ENCODE measurements around the gene CHST13.

Gene CHST13

DNA sequence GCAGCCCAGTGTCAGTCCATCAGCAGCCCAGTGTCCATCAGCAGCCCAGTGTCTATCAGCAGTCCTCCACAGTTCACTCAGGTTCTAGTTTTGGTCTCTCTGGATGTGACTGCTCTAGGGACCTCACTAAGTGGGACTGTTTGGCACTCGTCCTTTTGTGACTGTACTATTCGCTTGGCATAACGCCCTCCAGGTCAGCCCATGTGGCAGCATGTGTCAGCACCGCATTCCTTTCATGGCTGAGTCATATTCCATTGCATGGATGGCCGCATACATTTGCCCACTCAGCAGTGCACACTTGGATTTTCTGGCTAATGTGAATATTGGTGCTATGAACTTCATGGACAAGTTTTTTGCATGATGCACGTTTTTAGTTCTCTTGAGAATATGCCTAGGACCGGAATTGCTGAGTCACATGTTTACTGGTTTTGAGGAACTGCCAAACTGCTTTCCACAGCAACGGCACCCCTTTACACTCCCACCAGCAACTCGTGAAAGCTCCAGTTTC lies 16.4 kb downstream of the CHST13 start:
- WGBS, 2 experiments = 85 to 88% methylated on average over 8 to 9 of the region's 9 CpGs
- Histone ChIP-seq H3K36me3 (ENCODE audit: control insufficient read depth, insufficient read depth, low read length) (no peaks in the 10 kb centered on the region), H3K27ac (ENCODE audit: insufficient read depth, low read depth, low read length, poor library complexity, severe bottlenecking) (no peak overlapping the region), H3K4me3 (ENCODE audit: insufficient read depth, low read depth, low read length) (no peak overlapping the region), H3K4me1 (ENCODE audit: control insufficient read depth, insufficient read depth, low read length) (no peaks in the 10 kb centered on the region), H3K27me3 (ENCODE audit: control insufficient read depth, insufficient read depth, low read length, poor library complexity, severe bottlenecking) (no peaks in the 10 kb centered on the region), H3K9me3 (ENCODE audit: control insufficient read depth, low read length) (no peaks in the 10 kb centered on the region)

DNA sequence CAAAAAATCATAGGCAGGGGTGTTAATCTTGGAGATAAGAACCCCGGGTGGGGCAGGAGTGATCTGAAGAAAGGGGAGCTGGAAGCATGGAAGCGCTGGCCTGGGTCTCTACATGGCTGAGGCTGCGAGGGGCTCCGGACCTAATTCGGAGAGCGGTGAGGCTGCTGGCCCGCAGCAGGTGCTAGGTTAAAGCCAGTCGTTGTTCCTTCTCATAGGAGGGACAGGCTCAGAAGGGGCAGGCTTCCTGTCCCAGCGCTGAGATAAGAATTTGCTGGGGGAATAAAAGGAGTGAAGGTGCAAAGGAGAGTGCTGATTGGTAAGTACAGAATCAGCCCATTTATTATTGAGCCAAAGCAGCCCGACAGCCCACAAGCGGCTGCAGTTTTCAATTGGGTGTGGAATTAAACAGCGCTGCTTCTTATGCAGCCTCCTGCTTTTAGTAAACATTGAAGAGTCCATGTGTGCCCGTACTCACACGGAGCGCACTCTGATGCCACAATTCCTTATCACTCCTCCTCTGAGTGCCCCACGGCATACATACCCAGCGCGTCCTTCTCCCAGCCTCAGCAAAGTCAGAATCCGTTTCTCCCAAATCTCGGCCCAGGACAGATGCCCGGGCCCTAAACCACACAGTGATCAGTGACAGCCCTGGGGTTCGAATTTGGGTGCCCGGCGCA lies 17.1 kb downstream of the CHST13 start:
- Histone ChIP-seq H3K27ac (ENCODE audit: insufficient read depth, low read depth, low read length, poor library complexity, severe bottlenecking) (no peak overlapping the region), H3K4me1 (ENCODE audit: control insufficient read depth, insufficient read depth, low read length) (no peaks in the 10 kb centered on the region), H3K9me3 (ENCODE audit: control insufficient read depth, low read length) (no peaks in the 10 kb centered on the region), H3K36me3 (ENCODE audit: control insufficient read depth, insufficient read depth, low read length) (no peaks in the 10 kb centered on the region), H3K4me3 (ENCODE audit: insufficient read depth, low read depth, low read length) (no peak overlapping the region), H3K27me3 (ENCODE audit: control insufficient read depth, insufficient read depth, low read length, poor library complexity, severe bottlenecking) (no peaks in the 10 kb centered on the region)
- WGBS, 2 experiments = 86 to 87% methylated on average over 24 of the region's 24 CpGs

DNA sequence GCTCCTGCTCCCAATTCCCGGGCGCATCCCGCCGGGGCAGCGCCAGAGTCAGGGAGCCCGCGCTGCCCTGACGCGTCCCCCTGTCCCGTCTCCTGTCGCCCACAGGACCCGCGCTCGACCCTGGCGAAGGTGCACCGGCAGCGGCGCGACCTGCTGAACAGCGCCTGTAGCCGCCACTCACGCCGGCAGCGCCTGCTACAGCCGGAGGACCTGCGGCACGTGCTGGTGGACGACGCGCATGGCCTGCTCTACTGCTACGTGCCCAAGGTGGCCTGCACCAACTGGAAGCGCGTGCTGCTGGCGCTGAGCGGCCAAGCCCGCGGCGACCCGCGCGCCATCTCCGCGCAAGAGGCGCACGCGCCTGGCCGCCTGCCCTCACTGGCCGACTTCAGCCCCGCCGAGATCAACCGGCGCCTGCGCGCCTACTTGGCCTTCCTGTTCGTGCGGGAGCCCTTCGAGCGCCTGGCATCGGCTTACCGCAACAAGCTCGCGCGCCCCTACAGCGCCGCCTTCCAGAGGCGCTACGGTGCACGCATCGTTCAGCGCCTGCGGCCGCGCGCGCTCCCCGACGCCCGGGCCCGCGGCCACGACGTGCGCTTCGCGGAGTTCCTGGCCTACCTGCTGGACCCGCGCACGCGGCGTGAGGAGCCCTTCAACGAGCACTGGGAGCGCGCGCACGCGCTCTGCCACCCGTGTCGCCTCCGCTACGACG lies 17.8 kb downstream of the CHST13 start:
- Histone ChIP-seq H3K9me3 (ENCODE audit: control insufficient read depth, low read length) (no peaks in the 10 kb centered on the region), H3K27ac (ENCODE audit: insufficient read depth, low read depth, low read length, poor library complexity, severe bottlenecking) (no peak overlapping the region), H3K4me1 (ENCODE audit: control insufficient read depth, insufficient read depth, low read length) (no peaks in the 10 kb centered on the region), H3K27me3 (ENCODE audit: control insufficient read depth, insufficient read depth, low read length, poor library complexity, severe bottlenecking) (no peaks in the 10 kb centered on the region), H3K4me3 (ENCODE audit: insufficient read depth, low read depth, low read length) (no peak overlapping the region), H3K36me3 (ENCODE audit: control insufficient read depth, insufficient read depth, low read length) (no peaks in the 10 kb centered on the region)
- WGBS, 2 experiments = 97% methylated on average over 101 of the region's 101 CpGs

DNA sequence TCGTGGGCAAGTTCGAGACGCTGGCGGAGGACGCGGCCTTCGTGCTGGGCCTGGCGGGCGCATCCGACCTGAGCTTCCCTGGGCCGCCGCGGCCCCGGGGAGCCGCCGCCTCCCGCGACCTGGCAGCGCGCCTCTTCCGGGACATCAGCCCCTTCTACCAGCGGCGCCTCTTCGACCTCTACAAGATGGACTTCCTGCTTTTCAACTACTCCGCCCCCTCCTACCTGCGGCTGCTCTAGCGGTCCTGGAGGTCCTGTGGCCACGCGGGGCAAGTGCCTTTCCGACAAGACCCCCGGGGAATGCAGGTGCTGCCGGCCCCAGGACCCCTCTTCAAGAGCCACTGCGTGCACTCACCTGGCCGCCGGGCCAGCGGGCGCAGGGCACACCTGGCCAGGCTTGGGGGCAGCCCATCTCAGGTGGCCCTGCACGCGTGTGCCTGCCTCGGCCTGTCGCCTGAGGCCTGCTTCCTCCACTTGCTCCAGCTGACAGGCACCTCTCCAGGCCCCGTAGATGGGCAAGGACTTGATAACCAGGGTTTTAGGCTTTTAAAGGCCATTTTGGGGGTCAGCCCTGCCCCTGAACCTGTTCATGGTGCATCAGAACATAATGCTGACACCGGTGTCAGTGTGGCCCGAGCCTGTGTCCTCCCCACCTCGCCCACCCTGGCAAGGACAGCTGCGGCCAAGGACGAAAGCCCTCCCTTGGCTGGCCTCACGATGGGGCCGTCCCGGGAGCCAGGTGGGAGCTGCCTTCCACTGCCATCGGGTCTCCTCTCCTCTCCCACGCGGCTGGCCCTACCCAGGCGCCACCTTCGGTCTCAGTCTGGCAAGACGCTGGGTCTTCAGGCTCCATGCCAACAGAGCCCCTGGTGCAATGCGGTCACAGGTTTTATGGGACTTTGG lies 18.6 kb downstream of the CHST13 start:
- 92% methylated on average over 57 of the region's 57 CpGs for WGBS, 2 experiments
- H3K36me3 ChIP-seq (ENCODE audit: control insufficient read depth, insufficient read depth, low read length) = no peaks in the 10 kb centered on the region
- no peak overlapping the region for H3K4me3 ChIP-seq (ENCODE audit: insufficient read depth, low read depth, low read length)
- no peaks in the 10 kb centered on the region for H3K4me1 ChIP-seq (ENCODE audit: control insufficient read depth, insufficient read depth, low read length)
- H3K27ac ChIP-seq (ENCODE audit: insufficient read depth, low read depth, low read length, poor library complexity, severe bottlenecking) = no peak overlapping the region
- H3K9me3 ChIP-seq (ENCODE audit: control insufficient read depth, low read length) = no peaks in the 10 kb centered on the region
- H3K27me3 ChIP-seq (ENCODE audit: control insufficient read depth, insufficient read depth, low read length, poor library complexity, severe bottlenecking) = no peaks in the 10 kb centered on the region

DNA sequence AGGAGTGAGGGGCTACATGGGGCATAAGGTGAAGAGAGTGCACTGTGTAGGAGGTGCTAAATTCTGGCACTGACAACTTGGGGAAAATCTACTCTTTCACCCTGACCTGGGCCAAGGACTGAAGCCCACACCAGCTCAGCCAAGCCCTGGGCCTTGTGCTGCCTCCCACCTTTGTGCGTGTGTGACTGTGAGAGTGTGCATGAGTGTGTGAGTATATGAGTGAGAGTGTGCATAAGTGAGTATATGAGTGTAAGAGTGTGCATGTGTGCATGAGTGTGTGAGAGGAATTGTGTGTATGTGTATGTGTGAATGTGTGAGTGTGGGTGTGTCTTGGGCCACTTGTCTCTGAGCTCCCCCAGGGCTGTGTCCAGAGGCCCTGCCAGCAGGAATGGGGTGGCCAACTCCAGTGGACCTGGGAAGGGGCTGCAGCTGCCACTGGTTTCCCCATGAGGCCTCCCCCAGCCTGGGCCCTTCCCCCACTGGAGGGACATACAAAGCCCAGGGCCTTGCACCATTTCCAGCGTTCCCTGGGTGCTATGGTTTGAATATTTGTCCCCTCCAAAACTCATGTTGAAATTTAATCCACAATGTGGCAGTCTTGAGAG lies 19.6 kb downstream of the CHST13 start:
- no peaks in the 10 kb centered on the region for H3K27me3 ChIP-seq (ENCODE audit: control insufficient read depth, insufficient read depth, low read length, poor library complexity, severe bottlenecking)
- H3K9me3 ChIP-seq (ENCODE audit: control insufficient read depth, low read length) = no peaks in the 10 kb centered on the region
- H3K27ac ChIP-seq (ENCODE audit: insufficient read depth, low read depth, low read length, poor library complexity, severe bottlenecking) = no peak overlapping the region
- H3K4me1 ChIP-seq (ENCODE audit: control insufficient read depth, insufficient read depth, low read length) = peaks cover 1% of the 10 kb centered on the region
- H3K36me3 ChIP-seq (ENCODE audit: control insufficient read depth, insufficient read depth, low read length) = no peaks in the 10 kb centered on the region
- H3K4me3 ChIP-seq (ENCODE audit: insufficient read depth, low read depth, low read length) = no peak overlapping the region
- WGBS, 2 experiments = 88 to 91% methylated on average over 2 of the region's 2 CpGs

DNA sequence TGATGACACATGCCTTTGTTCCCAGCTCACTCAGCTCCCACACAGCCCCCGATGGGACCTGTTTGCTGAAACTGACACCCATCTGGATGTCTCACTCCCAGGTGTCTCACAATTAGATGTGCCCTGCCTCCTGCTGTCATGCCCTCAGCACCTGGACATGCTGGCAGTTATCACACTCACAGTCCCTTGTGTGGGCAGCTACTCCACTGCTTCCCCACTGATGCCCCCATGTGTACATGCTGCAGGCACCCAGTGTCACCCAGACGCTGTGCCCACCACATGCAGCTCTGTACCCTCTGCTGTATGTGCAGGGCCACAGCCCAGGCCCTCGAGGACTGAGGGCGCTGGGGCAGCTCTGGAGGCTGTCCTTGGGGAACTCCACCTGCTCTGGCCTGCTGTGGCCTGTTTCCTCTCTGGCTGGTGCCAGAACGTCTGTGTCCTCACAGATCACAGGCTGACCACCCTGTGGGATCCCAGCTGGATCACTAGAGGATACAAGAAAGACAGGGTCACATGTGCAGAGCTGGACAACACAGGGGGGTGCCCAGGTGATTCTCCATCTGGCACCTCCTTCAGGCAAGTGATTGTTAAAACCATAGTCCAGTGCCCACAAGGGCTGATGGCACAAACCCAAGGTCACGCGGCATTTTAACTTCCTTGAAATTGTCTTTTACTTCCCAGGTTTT lies 20.8 kb downstream of the CHST13 start:
- WGBS, 2 experiments = 89 to 92% methylated on average over 7 of the region's 7 CpGs
- Histone ChIP-seq H3K36me3 (ENCODE audit: control insufficient read depth, insufficient read depth, low read length) (no peaks in the 10 kb centered on the region), H3K27me3 (ENCODE audit: control insufficient read depth, insufficient read depth, low read length, poor library complexity, severe bottlenecking) (no peaks in the 10 kb centered on the region), H3K4me3 (ENCODE audit: insufficient read depth, low read depth, low read length) (no peak overlapping the region), H3K9me3 (ENCODE audit: control insufficient read depth, low read length) (no peaks in the 10 kb centered on the region), H3K4me1 (ENCODE audit: control insufficient read depth, insufficient read depth, low read length) (peaks cover 6% of the 10 kb centered on the region), H3K27ac (ENCODE audit: insufficient read depth, low read depth, low read length, poor library complexity, severe bottlenecking) (no peak overlapping the region)

DNA sequence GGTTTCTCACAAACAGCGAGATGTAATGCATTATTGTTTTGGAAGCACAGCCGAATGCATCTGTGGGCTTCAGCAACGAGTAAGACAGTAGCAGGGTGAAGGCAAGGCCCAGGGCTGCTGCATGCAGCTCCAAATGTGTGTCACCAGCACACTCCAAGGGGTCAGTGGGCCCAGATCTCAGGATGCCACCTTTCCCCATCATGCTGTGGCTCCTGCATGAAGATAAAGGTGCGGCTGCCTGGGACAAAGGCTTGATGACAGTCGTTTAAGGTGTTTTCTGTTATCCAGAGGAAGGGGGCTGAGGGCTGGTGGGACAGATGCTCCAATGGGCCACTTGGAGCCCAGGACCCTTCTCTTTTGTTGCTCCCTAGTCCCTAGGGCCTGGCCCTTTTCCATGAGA lies 21.6 kb downstream of the CHST13 start:
- peaks cover 14% of the 10 kb centered on the region for H3K4me1 ChIP-seq (ENCODE audit: control insufficient read depth, insufficient read depth, low read length)
- 88 to 89% methylated on average over 5 of the region's 5 CpGs for WGBS, 2 experiments
- H3K27me3 ChIP-seq (ENCODE audit: control insufficient read depth, insufficient read depth, low read length, poor library complexity, severe bottlenecking) = no peaks in the 10 kb centered on the region
- H3K36me3 ChIP-seq (ENCODE audit: control insufficient read depth, insufficient read depth, low read length) = no peaks in the 10 kb centered on the region
- no peak overlapping the region for H3K4me3 ChIP-seq (ENCODE audit: insufficient read depth, low read depth, low read length)
- H3K9me3 ChIP-seq (ENCODE audit: control insufficient read depth, low read length) = no peaks in the 10 kb centered on the region
- H3K27ac ChIP-seq (ENCODE audit: insufficient read depth, low read depth, low read length, poor library complexity, severe bottlenecking) = no peak overlapping the region

DNA sequence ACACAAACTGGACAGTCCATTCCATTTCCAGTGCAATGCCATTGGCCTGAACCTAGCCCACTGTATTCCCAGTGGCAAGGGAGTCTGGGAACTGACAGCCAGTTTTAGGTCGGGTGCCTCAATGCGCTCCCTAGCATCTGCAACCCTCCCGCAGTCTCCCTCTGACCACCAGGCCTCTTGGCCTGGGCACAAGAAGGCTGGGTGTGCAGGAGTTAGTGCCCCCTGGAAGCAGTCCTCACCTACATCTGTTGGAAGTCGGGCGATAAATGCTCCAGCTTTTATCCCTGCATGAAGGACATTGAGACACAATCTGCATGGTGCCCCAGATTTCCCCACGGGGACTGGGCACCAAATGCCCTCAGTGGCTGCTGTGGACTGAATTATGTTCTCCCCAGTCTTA lies 22.1 kb downstream of the CHST13 start:
- H3K9me3 ChIP-seq (ENCODE audit: control insufficient read depth, low read length) = no peaks in the 10 kb centered on the region
- H3K36me3 ChIP-seq (ENCODE audit: control insufficient read depth, insufficient read depth, low read length) = no peaks in the 10 kb centered on the region
- 93 to 97% methylated on average over 6 of the region's 6 CpGs for WGBS, 2 experiments
- no peaks in the 10 kb centered on the region for H3K27me3 ChIP-seq (ENCODE audit: control insufficient read depth, insufficient read depth, low read length, poor library complexity, severe bottlenecking)
- H3K27ac ChIP-seq (ENCODE audit: insufficient read depth, low read depth, low read length, poor library complexity, severe bottlenecking) = no peak overlapping the region
- H3K4me3 ChIP-seq (ENCODE audit: insufficient read depth, low read depth, low read length) = no peak overlapping the region
- peaks cover 18% of the 10 kb centered on the region for H3K4me1 ChIP-seq (ENCODE audit: control insufficient read depth, insufficient read depth, low read length)

DNA sequence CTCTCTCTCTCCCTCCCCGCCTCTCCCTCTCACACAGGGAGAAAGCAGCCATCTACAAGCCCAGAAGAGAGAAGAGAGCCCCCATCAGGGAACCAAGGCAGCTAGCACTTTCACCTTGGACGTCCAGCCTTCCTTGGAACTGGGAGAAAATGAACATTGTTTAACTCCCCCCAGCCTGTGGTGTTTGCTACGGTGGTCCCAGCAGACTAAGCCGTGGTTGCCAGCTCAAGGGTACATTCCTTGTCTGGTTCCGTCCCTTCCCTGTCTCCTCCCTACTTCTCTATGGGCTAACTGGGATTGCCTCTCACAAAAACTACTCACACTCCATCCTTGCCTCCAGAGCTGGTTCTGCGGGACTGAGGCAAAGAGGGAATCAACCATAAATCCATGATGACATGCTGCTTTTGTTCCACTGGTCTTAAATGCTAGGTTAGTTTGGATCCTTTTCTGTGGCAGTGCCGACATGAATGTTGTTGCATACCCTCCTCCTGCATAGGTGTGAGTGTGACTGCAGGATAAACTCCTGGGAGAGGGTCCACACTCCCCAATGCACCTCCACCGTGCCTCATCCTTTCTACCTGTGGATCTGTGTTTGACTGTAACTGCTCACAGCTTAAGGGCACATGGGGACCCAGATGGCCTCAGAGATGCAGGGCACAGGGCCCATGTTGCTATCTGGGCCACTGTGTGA lies 22.7 kb downstream of the CHST13 start:
- peaks cover 21% of the 10 kb centered on the region for H3K4me1 ChIP-seq (ENCODE audit: control insufficient read depth, insufficient read depth, low read length)
- H3K36me3 ChIP-seq (ENCODE audit: control insufficient read depth, insufficient read depth, low read length) = no peaks in the 10 kb centered on the region
- no peaks in the 10 kb centered on the region for H3K9me3 ChIP-seq (ENCODE audit: control insufficient read depth, low read length)
- H3K27ac ChIP-seq (ENCODE audit: insufficient read depth, low read depth, low read length, poor library complexity, severe bottlenecking) = no peak overlapping the region
- H3K4me3 ChIP-seq (ENCODE audit: insufficient read depth, low read depth, low read length) = no peak overlapping the region
- WGBS, 2 experiments = 90 to 91% methylated on average over 8 of the region's 8 CpGs
- no peaks in the 10 kb centered on the region for H3K27me3 ChIP-seq (ENCODE audit: control insufficient read depth, insufficient read depth, low read length, poor library complexity, severe bottlenecking)

Measured in ectodermal cell (in vitro differentiated cells).